NB4 (cell line): Measurements from ENCODE around the gene TSC22D1.

Experiments
- POLR2A ChIP-seq: IDR thresholded peaks from 2 replicates; pipeline ENCODE4 v1.6.1; 2011; ENCODE audit warnings: mild to moderate bottlenecking; ENCODE audit not compliant: insufficient read length; ENCODE audit errors: extremely low read depth
- TF ChIP-seq, protein P1 (sequence below): IDR thresholded peaks from one replicate; pipeline ENCODE4 v1.5.1; 2012; ENCODE audit warnings: low read depth, low read length

GRCh38 chr13:44417446-44417845, 158.7 kb downstream of the TSC22D1 start:
- TF ChIP-seq, protein P1, sequence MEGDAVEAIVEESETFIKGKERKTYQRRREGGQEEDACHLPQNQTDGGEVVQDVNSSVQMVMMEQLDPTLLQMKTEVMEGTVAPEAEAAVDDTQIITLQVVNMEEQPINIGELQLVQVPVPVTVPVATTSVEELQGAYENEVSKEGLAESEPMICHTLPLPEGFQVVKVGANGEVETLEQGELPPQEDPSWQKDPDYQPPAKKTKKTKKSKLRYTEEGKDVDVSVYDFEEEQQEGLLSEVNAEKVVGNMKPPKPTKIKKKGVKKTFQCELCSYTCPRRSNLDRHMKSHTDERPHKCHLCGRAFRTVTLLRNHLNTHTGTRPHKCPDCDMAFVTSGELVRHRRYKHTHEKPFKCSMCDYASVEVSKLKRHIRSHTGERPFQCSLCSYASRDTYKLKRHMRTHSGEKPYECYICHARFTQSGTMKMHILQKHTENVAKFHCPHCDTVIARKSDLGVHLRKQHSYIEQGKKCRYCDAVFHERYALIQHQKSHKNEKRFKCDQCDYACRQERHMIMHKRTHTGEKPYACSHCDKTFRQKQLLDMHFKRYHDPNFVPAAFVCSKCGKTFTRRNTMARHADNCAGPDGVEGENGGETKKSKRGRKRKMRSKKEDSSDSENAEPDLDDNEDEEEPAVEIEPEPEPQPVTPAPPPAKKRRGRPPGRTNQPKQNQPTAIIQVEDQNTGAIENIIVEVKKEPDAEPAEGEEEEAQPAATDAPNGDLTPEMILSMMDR, result no peak
- no peak for TF ChIP-seq POLR2A
